GM19025 (cell line): ENCODE data around the gene SLC38A8.

ENCODE experiments used
- ATAC-seq: cut with Tn5 transposase; IDR thresholded peaks from one replicate; pipeline ENCODE4 v1.9.1; 2021; ENCODE audit warnings: mild to moderate bottlenecking, low read depth, moderate library complexity; ENCODE audit not compliant: unreplicated experiment

Gene SLC38A8

GRCh38 chr16:84069540-84069939 is 26.9 kb upstream of the SLC38A8 start:
- no peak for ATAC-seq

DNA sequence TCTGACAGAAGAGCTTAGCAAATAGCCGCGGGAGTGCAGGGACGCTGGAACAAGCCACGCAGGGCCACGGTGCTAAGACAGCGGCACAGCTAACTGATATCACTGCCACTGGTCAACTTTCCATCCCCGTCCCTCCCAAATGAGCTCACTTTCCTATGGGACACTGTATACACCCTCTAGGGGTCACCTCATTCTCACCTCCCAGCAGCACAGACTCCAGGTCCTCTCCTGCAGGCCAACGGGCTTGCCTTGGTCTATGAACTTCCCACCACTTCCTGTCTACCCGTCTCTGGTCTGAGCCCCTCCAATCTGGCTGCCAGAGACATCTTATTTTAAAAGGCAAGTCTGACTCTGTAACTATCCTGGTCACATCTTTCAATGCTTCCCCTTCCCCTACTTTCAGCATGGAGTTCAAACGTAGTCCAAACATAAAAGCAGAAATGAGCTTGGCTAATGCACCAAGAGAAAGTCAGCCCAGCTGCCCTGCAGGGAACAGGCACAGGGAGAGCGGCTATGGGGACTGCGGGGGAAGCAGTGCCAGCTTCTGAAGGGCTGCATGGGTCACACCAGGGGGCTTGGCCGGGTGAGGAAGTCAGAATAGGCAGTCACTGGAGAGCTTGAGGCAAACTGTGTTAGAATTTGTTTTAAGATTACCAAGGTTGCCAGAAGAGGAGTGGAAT is 26.3 kb upstream of the SLC38A8 start:
- ATAC-seq = no peak

DNA sequence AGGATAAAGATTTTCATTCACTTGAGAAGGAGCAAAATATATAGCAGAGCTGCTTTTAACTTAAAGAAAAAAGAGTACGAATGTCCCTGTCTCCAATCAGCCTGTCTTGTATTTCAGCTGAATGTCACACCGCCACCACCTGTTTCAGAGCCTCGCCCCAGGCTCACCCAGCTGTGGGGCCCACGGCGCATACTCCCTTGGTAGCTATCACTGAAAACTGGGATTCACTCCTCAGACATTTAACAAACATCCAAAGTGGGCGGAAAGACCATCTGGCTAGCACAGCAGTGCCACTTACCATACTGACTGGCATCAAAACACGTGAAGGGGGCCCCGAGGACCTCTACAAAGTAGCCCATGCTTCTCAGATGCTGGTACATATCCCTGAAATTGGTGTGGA is 25.4 kb upstream of the SLC38A8 start:
- no peak for ATAC-seq

- ATAC-seq = no peak
Observed at GRCh38 chr16:84067640-84068039, 25.0 kb upstream of the SLC38A8 start.

DNA sequence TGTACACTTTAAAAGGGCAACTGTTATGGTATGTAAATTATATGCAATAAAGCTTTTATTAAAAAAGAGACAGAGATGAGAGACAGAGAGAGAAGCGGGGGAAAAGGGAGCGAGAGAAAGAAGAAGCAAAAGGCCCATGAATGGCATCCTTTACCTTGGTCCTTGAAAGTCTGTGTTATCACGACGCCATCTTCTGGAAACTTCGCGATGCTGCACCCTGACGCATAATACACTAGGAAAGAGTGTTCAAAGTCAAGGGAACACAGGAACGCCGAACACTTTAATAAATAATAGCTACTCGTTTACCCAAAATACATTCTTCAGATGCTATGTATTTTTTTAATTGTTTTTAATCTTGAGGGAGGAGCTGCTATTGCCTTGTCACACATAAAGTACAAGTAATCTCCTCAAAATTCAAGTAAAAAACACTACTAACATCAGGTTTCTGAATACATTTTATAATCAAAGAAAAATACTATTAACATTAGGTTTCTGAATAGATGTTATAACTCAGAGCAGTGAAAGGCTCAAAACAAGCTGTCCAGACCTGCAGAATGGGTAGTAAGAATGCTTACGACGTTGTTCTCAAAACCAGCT is 23.0 kb upstream of the SLC38A8 start:
- ATAC-seq = no peak

- no peak for ATAC-seq
Observed at GRCh38 chr16:84063980-84064379, 21.4 kb upstream of the SLC38A8 start.

DNA sequence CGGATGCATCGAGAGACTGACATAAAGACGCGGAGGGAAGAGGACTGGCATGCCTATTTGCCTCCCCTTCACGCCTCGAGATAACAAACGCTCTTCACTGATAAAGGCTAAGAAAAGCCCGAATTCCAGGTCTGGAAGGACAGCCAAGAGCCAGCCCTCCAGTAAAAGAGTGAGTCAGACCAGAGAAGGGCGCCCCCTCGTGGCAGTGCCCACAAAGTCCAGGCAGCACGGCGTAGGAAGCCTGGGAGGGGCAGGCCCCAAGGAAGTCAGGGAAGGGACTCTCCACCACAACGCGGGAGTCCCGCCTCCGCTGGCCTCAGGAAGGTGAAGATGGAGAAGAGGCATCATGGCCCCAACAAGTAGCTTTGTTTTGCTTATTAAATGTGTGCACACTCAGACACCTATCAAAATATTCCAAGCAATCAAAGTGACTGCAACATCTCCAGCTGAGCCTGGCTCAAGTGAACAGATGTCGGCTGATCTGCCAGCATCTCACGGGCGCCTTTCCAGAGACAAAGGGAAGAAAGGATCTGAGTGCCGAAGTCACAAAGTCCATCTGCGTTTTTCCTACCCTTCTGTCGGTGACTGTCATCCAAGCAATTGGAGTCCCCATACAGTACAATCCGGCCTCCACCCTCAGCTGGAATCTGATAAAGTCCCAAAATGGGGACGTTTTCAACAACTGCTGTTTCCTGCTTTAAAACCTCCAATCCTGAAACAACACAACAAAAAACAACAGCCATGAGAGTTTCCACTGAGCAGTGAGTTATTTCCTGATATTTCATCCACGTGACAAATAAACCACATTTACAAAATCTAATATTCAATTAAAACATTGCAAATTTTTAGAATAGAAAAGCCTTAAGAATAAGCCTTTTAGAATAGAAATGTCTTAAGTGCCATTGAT is 20.4 kb upstream of the SLC38A8 start:
- ATAC-seq = no peak

GRCh38 chr16:84061236-84061819 is 18.7 kb upstream of the SLC38A8 start:
- no peak for ATAC-seq

- ATAC-seq = no peak
Observed at GRCh38 chr16:84059946-84060901, 17.6 kb upstream of the SLC38A8 start.

DNA sequence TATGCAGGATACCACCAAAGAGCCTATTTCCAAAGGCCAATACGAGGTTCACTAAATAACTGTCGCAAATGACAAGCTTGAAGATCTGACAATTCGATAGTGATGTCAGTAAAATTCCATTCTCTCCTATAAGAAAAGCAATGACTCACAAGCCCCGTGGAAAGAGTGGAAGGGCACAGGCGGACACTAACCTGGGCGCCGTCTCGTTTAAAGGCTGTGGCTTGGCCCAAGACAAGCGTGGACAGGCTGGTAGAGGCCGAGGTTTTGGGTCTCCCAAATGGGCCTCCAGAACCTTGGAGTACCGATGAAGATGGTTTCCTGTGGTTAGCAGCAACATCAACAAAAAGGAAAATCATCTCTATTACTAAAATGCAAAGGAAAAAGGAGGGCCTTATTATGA is 16.5 kb upstream of the SLC38A8 start:
- ATAC-seq = no peak

DNA sequence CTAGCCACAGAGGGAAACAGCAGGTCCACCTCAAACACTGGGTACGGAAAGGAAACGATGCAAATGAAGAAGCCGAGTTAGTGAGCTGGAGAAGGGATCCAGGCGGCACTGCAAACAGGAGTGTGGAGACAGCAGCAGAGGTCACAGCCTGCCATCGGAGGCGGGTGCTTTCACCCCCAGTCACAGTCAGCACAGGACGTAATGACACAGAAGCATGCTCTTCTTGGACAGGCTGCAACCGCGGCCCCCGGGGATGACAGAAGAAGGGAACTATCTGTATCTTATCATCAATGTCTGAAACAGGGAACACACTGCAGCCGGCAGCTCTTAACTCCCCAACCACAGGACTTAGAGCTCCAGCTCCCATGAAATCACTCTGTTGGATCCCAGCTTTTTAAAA is 16.1 kb upstream of the SLC38A8 start:
- ATAC-seq = no peak

DNA sequence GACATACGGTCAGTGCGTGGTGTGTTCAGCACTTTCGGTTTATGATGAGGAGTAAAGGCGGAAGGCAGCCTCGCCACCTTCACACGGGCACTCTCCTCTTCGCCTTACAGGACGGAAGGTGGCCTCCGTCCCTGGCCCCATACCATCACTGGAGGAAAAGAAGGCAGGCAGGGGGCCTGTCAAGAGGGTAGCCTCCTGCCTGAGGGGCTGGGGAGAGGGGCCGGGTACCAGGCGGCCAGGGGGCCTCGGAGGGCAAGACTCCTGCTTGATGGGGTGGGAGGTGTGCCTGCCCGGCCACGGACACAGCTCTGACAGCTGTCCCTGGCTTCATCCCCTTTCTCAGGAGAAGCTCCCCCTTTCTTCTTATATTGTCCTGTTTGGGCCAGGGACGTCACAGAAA is 15.6 kb upstream of the SLC38A8 start:
- no peak for ATAC-seq

GRCh38 chr16:84056933-84057332 is 14.3 kb upstream of the SLC38A8 start:
- ATAC-seq = no peak

DNA sequence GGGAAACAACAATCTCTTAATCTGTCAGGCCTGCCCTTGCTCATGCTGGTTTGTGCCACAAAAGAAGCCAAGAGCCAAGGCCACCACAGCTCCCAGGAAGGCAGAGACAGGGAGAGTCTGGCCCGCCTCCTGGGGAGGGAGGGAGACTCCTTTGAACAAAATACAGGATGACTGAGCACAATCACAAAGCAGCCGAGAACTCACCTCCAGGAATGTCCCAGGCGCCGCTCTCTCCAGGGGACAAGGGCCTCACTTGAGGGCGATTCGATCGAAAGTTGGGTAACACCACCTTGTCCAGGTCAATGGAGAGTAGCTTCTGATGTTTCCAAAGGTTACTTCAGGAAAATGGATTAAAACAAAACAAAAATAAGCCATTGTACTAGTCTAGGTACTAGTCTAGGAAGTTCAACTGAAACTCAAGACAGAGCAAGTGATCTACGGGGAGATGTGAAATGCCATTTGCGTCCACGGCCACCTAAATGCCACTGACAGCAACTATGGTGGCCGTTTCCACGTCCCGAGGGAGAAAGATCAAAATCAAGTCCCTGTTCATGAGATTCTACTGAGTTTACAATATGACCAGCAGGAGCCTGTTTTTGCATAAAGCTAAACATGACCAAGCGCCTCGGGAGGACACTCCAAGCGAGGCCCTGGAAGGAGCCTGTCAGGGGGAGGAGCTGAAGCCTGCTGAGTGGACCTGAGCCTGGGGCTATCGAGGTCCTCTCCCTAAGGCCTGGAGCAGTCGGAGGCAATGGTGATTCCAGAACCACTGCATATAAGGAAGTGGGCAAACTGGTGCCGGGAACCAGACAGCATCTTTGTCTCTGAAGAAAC is 13.4 kb upstream of the SLC38A8 start:
- no peak for ATAC-seq

DNA sequence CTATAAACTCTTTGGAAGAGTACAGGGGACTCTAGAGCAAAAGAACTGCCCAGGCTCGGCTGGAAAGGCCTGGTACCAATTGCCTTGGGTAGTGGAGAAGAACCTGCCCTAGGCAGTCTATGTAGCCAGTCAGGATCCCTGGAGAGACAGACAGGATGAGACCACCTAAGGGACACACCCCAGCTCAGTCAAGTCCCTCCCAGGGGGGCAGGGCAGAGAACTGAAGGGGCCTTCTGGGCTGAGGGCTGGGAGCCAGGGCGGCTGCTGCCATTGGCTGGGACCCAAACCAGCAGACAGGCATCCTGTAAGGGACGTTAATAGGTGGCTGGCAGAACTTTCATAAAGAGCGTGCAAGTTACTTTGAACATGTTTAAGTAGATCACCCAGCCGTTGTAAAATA is 12.8 kb upstream of the SLC38A8 start:
- ATAC-seq = no peak

DNA sequence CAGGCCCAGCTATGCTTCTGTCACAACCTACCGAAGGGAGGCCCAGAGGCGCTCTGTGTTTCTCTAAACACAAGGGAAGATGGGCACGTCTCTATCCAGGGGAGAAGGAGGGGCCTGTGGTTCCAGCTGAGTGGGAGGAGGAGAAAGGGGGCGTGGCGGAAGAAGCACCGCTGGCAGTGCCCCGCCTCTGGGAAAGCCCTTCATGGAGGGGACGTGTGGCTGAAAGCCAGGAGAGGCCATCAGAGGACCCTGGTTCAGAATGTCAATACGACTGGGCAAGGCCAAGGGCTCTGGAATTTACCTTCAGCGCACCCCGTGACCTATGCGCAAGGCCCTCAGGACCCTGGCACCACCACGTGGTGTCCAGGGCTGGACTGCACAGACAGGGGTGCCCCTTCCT is 12.3 kb upstream of the SLC38A8 start:
- no peak for ATAC-seq

- no peak for ATAC-seq
Observed at GRCh38 chr16:84054271-84054670, 11.7 kb upstream of the SLC38A8 start.

GRCh38 chr16:84053237-84053636 is 10.6 kb upstream of the SLC38A8 start:
- ATAC-seq = no peak

GRCh38 chr16:84052071-84052622 is 9.6 kb upstream of the SLC38A8 start:
- ATAC-seq = no peak
